ENCODE measurements around the gene KYNU. TPM values are rescaled to one million over a fixed set of nuclear protein-coding genes. Genes with fewer than 3 reads are reported as not detected.

KYNU gene
- under 1 TPM; 0.17 to 0.69 (median 0.42) TPM for total RNA-seq
- polyA plus RNA-seq: under 1 TPM; 0.10 to 0.43 (median 0.11) TPM
- long read RNA-seq, donor 1: 0 reads
- long read RNA-seq, donor 2, full-length matches to known transcripts: 1 of 1 reads
- long read RNA-seq, donor 2, partial matches to known transcripts: 0 of 1 reads
- long read RNA-seq, donor 2, other reads (novel, unspliced or antisense): 0 of 1 reads

GRCh38 chr2:142877216-142877838 is at the start of gene KYNU:
KYNU (plus strand) TSS chr2:142877664; CDS start chr2:142885368, 7,704 bp downstream.
- TF ChIP-seq, protein P1, sequence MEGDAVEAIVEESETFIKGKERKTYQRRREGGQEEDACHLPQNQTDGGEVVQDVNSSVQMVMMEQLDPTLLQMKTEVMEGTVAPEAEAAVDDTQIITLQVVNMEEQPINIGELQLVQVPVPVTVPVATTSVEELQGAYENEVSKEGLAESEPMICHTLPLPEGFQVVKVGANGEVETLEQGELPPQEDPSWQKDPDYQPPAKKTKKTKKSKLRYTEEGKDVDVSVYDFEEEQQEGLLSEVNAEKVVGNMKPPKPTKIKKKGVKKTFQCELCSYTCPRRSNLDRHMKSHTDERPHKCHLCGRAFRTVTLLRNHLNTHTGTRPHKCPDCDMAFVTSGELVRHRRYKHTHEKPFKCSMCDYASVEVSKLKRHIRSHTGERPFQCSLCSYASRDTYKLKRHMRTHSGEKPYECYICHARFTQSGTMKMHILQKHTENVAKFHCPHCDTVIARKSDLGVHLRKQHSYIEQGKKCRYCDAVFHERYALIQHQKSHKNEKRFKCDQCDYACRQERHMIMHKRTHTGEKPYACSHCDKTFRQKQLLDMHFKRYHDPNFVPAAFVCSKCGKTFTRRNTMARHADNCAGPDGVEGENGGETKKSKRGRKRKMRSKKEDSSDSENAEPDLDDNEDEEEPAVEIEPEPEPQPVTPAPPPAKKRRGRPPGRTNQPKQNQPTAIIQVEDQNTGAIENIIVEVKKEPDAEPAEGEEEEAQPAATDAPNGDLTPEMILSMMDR (IDR thresholded peaks at IDR 0.05): no peak
- peak within 1 kb of the TSS; percentile 19 for H3K4me3 ChIP-seq
- no peaks in the 10 kb centered on the region for H3K9me3 ChIP-seq
- H3K27ac ChIP-seq: no peak within 1 kb of the TSS
- no peaks in the 10 kb centered on the region for H3K36me3 ChIP-seq (ENCODE audit: insufficient read depth in 1 of 2, low read depth in 1 of 2)
- DNase-seq: no peak
- no peaks in the 10 kb centered on the region for H3K4me1 ChIP-seq
- intact Hi-C loops (cut with DNase I): no loop called here
- ATAC-seq: no peak
- WGBS, 3 donors: 74 to 85% (median 79%) methylated on average over 2 of the region's 2 CpGs
- no peaks in the 10 kb centered on the region for H3K27me3 ChIP-seq (ENCODE audit: insufficient read depth in 3 of 3, low read length in 2 of 3)

GRCh38 chr2:142834021-142834420 is 43.4 kb upstream of the KYNU start:
- 80 to 89% (median 83%) methylated on average over 1 of the region's 1 CpG for WGBS, 3 donors

DNA sequence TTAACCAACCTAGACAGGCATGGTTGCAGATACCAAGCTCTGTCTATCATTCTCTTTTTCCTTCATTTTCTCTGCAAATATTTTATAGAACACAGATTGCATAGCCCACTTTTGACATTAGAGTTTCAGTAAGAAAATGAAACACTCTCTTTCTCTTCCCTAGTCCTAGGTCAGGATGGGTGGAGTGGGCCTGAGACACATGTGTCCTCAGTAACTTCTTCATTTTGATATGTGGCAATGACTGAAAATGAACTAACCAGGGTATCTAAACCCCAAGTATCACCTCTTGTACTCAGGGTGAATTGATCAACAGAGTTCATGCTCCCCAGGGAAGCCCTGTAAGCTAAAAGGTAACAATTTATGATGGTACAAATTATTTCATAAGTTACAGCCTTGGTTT is 37.0 kb upstream of the KYNU start:
- H3K36me3 ChIP-seq (ENCODE audit: insufficient read depth in 1 of 2, low read depth in 1 of 2): no peaks in the 10 kb centered on the region
- no peak for DNase-seq
- H3K4me3 ChIP-seq: no peak overlapping the region
- intact Hi-C loops (cut with DNase I): no loop called here
- no peak for ATAC-seq
- no peaks in the 10 kb centered on the region for H3K27me3 ChIP-seq (ENCODE audit: insufficient read depth in 3 of 3, low read length in 2 of 3)
- no peaks in the 10 kb centered on the region for H3K4me1 ChIP-seq
- TF ChIP-seq, protein P1 (IDR thresholded peaks at IDR 0.05): no peak
- H3K9me3 ChIP-seq: no peaks in the 10 kb centered on the region
- no peak overlapping the region for H3K27ac ChIP-seq

More at GRCh38 chr2:142834021-142834420, 43.4 kb upstream of the KYNU start:
- Histone ChIP-seq H3K9me3 (no peaks in the 10 kb centered on the region), H3K27me3 (ENCODE audit: insufficient read depth in 3 of 3, low read length in 2 of 3) (no peaks in the 10 kb centered on the region), H3K36me3 (ENCODE audit: insufficient read depth in 1 of 2, low read depth in 1 of 2) (no peaks in the 10 kb centered on the region), H3K4me1 (no peaks in the 10 kb centered on the region), H3K27ac (no peak overlapping the region), H3K4me3 (no peak overlapping the region)
- DNase-seq (no peak), ATAC-seq (no peak)
- TF ChIP-seq, protein P1 (IDR thresholded peaks at IDR 0.05): no peak
- intact Hi-C loops (cut with DNase I): no loop called here

- Histone ChIP-seq H3K27ac (no peak overlapping the region), H3K4me3 (no peak overlapping the region), H3K4me1 (no peaks in the 10 kb centered on the region), H3K9me3 (no peaks in the 10 kb centered on the region), H3K36me3 (ENCODE audit: insufficient read depth in 1 of 2, low read depth in 1 of 2) (no peaks in the 10 kb centered on the region), H3K27me3 (ENCODE audit: insufficient read depth in 3 of 3, low read length in 2 of 3) (no peaks in the 10 kb centered on the region)
- intact Hi-C loops (cut with DNase I): no loop called here
- TF ChIP-seq, protein P1 (IDR thresholded peaks at IDR 0.05): no peak
- DNase-seq (no peak), ATAC-seq (no peak)
- 83 to 89% (median 86%) methylated on average over 2 of the region's 2 CpGs for WGBS, 3 donors
Observed at GRCh38 chr2:142841788-142842187, 35.7 kb upstream of the KYNU start.

DNA sequence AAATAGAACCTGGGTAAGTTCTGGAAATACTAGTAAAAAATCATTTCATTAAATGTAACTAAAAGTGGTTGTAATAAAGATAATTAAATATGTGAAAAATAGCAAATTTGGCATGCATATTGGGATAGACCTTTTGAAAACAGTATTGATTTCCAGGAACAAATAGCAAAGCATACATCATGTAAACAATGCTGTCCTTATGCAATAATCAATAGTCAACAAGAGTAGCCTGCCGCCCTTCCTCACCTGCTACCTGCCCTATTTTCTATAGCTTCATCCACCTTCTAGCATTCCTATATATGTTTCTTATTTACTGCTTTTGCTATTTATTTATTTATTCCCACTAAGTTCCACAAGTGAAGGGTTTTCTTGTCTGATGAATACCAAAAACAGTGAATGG is 35.1 kb upstream of the KYNU start:
- WGBS, 3 donors: 93 to 100% (median 100%) methylated on average over 1 of the region's 1 CpG
- intact Hi-C loops (cut with DNase I): no loop called here

More for the DNA sequence above, 35.1 kb upstream of the KYNU start:
- H3K9me3 ChIP-seq: no peaks in the 10 kb centered on the region
- H3K36me3 ChIP-seq (ENCODE audit: insufficient read depth in 1 of 2, low read depth in 1 of 2): no peaks in the 10 kb centered on the region
- H3K4me1 ChIP-seq: no peaks in the 10 kb centered on the region
- DNase-seq: no peak
- no peak overlapping the region for H3K27ac ChIP-seq
- no peak overlapping the region for H3K4me3 ChIP-seq
- no peak for ATAC-seq
- no peaks in the 10 kb centered on the region for H3K27me3 ChIP-seq (ENCODE audit: insufficient read depth in 3 of 3, low read length in 2 of 3)
- TF ChIP-seq, protein P1 (IDR thresholded peaks at IDR 0.05): no peak
